Esophagus squamous epithelium (tissue), 4 donors: Measurements from ENCODE around the gene STARD9. TPM values are rescaled to one million over a fixed set of nuclear protein-coding genes. Genes with fewer than 3 reads are reported as not detected.

Experiments
- total RNA-seq, 4 donors: library from RNA; depleted of rRNA; stranded (reverse); fragments of >200 nt; gene quantifications; one replicate each; pipeline ENCODE4 v1.1.0, GENCODE V29; 2016

Gene STARD9
- total RNA-seq, 4 donors from 2014 or later: 1.4 to 14.5 (median 2.3) TPM

Other genes starting within 250 kb of the STARD9 start
- 1 to 10 TPM in 3 of 4 donors, under 1 TPM in 1; 0.82 to 8.8 (median 5.8) TPM for gene CAPN3, start 216.1 kb upstream of the STARD9 start, total RNA-seq
- 10 to 100 TPM; 16.0 to 65.0 (median 33.8) TPM for gene ZNF106, start 84.5 kb upstream of the STARD9 start, total RNA-seq
- 10 to 100 TPM; 30.9 to 59.3 (median 40.1) TPM for gene SNAP23, start 80.0 kb upstream of the STARD9 start, total RNA-seq
- 10 to 100 TPM; 10.5 to 13.0 (median 11.7) TPM for gene LRRC57, start 26.8 kb upstream of the STARD9 start, total RNA-seq
- 10 to 100 TPM in 3 of 4 donors, 1 to 10 TPM in 1; 6.6 to 28.5 (median 16.7) TPM for gene HAUS2, start 26.8 kb upstream of the STARD9 start, total RNA-seq
- 1 to 10 TPM; 7.8 to 9.7 (median 8.6) TPM for gene CDAN1, start 161.5 kb downstream of the STARD9 start, total RNA-seq